KMS-11 (cell line): Measurements from ENCODE around the gene DMD.

ENCODE experiments used
- H2AFZ ChIP-seq: fragments of 200-600 bp; sonication (generic); 2 replicates; pipeline ENCODE4 v1.6.1; 2016; ENCODE audit warnings: antibody characterized with exemption, mixed run types, low read depth
- H3K27ac ChIP-seq: fragments of 200-600 bp; sonication (generic); 2 replicates; pipeline ENCODE4 v1.6.1; 2016; ENCODE audit warnings: mild to moderate bottlenecking, mixed run types
- H3K27me3 ChIP-seq: fragments of 200-600 bp; sonication (generic); 2 replicates; pipeline ENCODE4 v1.6.1; 2017; ENCODE audit warnings: mild to moderate bottlenecking, low read depth, mixed run types, moderate library complexity; ENCODE audit not compliant: insufficient read depth
- H3K36me3 ChIP-seq: fragments of 200-600 bp; sonication (generic); 2 replicates; pipeline ENCODE4 v1.6.1; 2017; ENCODE audit warnings: mild to moderate bottlenecking, mixed run types; ENCODE audit not compliant: insufficient read depth
- H3K4me1 ChIP-seq: fragments of 200-600 bp; sonication (generic); 2 replicates; pipeline ENCODE4 v1.6.1; 2016; ENCODE audit warnings: mild to moderate bottlenecking, low read depth, mixed run types; ENCODE audit not compliant: poor library complexity, severe bottlenecking
- H3K4me2 ChIP-seq: fragments of 200-600 bp; sonication (generic); 2 replicates; pipeline ENCODE4 v1.7.0; 2016; ENCODE audit warnings: mild to moderate bottlenecking, mixed run types
- H3K4me3 ChIP-seq: fragments of 200-600 bp; sonication (generic); IDR thresholded peaks from 2 replicates; pipeline ENCODE4 v1.6.1; 2017; ENCODE audit warnings: low read depth, low read length, mixed read lengths; ENCODE audit not compliant: insufficient read depth
- H3K79me2 ChIP-seq: fragments of 200-600 bp; sonication (generic); 2 replicates; pipeline ENCODE4 v1.6.1; 2016; ENCODE audit warnings: low read depth, mixed run types; ENCODE audit not compliant: insufficient read depth
- H3K9ac ChIP-seq: fragments of 200-600 bp; sonication (generic); 2 replicates; pipeline ENCODE4 v1.6.1; 2016; ENCODE audit warnings: mild to moderate bottlenecking, mixed run types
- H4K20me1 ChIP-seq: fragments of 200-600 bp; sonication (generic); 2 replicates; pipeline ENCODE4 v1.6.1; 2016; ENCODE audit warnings: mild to moderate bottlenecking, mixed run types; ENCODE audit not compliant: insufficient read depth
- CTCF ChIP-seq: fragments of 200-600 bp; sonication (generic); conservative IDR thresholded peaks from 2 replicates; pipeline ENCODE4 v1.6.1; 2017; ENCODE audit warnings: low read depth, mild to moderate bottlenecking, antibody characterized with exemption, low read length, moderate library complexity, mixed read lengths

Gene DMD

GRCh38 chrX:32195611-32196010 is 1015.7 kb downstream of the DMD start:
- no peak overlapping the region for H3K4me2 ChIP-seq
- H3K9ac ChIP-seq, result no peak overlapping the region
- no peak overlapping the region for H2AFZ ChIP-seq
- H3K36me3 ChIP-seq, result no peaks in the 10 kb centered on the region
- H4K20me1 ChIP-seq, result no peaks in the 10 kb centered on the region
- H3K4me1 ChIP-seq, result no peaks in the 10 kb centered on the region
- H3K4me3 ChIP-seq, result no peak overlapping the region
- no peaks in the 10 kb centered on the region for H3K79me2 ChIP-seq
- no peaks in the 10 kb centered on the region for H3K27me3 ChIP-seq
- TF ChIP-seq CTCF, result no peak
- no peak overlapping the region for H3K27ac ChIP-seq

GRCh38 chrX:32191316-32191715 is 1020.0 kb downstream of the DMD start:
- H3K4me3 ChIP-seq, result no peak overlapping the region
- H3K36me3 ChIP-seq, result no peaks in the 10 kb centered on the region
- H3K27me3 ChIP-seq, result no peaks in the 10 kb centered on the region
- no peak overlapping the region for H3K4me2 ChIP-seq
- no peak for TF ChIP-seq CTCF
- no peak overlapping the region for H3K9ac ChIP-seq
- no peak overlapping the region for H3K27ac ChIP-seq
- no peaks in the 10 kb centered on the region for H4K20me1 ChIP-seq
- H3K4me1 ChIP-seq, result no peaks in the 10 kb centered on the region
- H3K79me2 ChIP-seq, result no peaks in the 10 kb centered on the region
- H2AFZ ChIP-seq, result no peak overlapping the region

GRCh38 chrX:32185160-32185559 is 1026.2 kb downstream of the DMD start:
- H2AFZ ChIP-seq, result no peak overlapping the region
- no peaks in the 10 kb centered on the region for H4K20me1 ChIP-seq
- no peaks in the 10 kb centered on the region for H3K36me3 ChIP-seq
- no peak overlapping the region for H3K27ac ChIP-seq
- H3K4me1 ChIP-seq, result no peaks in the 10 kb centered on the region
- TF ChIP-seq CTCF, result no peak
- H3K27me3 ChIP-seq, result no peaks in the 10 kb centered on the region
- no peak overlapping the region for H3K9ac ChIP-seq
- no peak overlapping the region for H3K4me2 ChIP-seq
- no peaks in the 10 kb centered on the region for H3K79me2 ChIP-seq
- H3K4me3 ChIP-seq, result no peak overlapping the region

- Histone ChIP-seq H3K4me3 (no peak overlapping the region), H3K9ac (no peak overlapping the region), H3K4me1 (no peaks in the 10 kb centered on the region), H4K20me1 (no peaks in the 10 kb centered on the region), H3K79me2 (no peaks in the 10 kb centered on the region), H3K27me3 (no peaks in the 10 kb centered on the region), H3K4me2 (no peak overlapping the region), H3K36me3 (no peaks in the 10 kb centered on the region), H2AFZ (no peak overlapping the region), H3K27ac (no peak overlapping the region)
- no peak for TF ChIP-seq CTCF
Observed at GRCh38 chrX:32183066-32183465, 1028.3 kb downstream of the DMD start.

GRCh38 chrX:32176510-32176909 is 1034.8 kb downstream of the DMD start:
- no peaks in the 10 kb centered on the region for H3K36me3 ChIP-seq
- H4K20me1 ChIP-seq, result no peaks in the 10 kb centered on the region
- H3K4me3 ChIP-seq, result no peak overlapping the region
- H3K27ac ChIP-seq, result no peak overlapping the region
- no peaks in the 10 kb centered on the region for H3K27me3 ChIP-seq
- no peaks in the 10 kb centered on the region for H3K79me2 ChIP-seq
- no peak overlapping the region for H2AFZ ChIP-seq
- no peaks in the 10 kb centered on the region for H3K4me1 ChIP-seq
- TF ChIP-seq CTCF, result no peak
- no peak overlapping the region for H3K4me2 ChIP-seq
- no peak overlapping the region for H3K9ac ChIP-seq
